GM23338 (cell line): ENCODE data around the gene ADGRV1. TPM values are rescaled to one million over a fixed set of nuclear protein-coding genes. Genes with fewer than 3 reads are reported as not detected.

Experiments used
- ATAC-seq: fragments of 200-7000 bp; cut with Tn5 transposase; 3 replicates; pipeline ENCODE4 v1.9.1; 2020
- DNase-seq: peaks from one replicate; pipeline ENCODE4 v3.0.0-alpha.2; 2015; ENCODE audit warnings: low spot score
- H2AFZ ChIP-seq: fragments of 200-600 bp; sonication (generic); 2 replicates; pipeline ENCODE4 v1.8.0; 2016; ENCODE audit warnings: antibody characterized with exemption, mild to moderate bottlenecking, moderate library complexity
- H3F3A ChIP-seq: fragments of 200-600 bp; sonication (generic); replicated peaks from 2 replicates; pipeline ENCODE4 v1.8.0; 2017; ENCODE audit warnings: antibody characterized with exemption, mixed run types, low read depth
- H3K27ac ChIP-seq: fragments of 200-600 bp; sonication (generic); 2 replicates; pipeline ENCODE4 v1.6.1; 2016; ENCODE audit warnings: low read depth
- H3K27me3 ChIP-seq: fragments of 200-600 bp; sonication (generic); 2 replicates; pipeline ENCODE4 v1.8.0; 2016; ENCODE audit warnings: mild to moderate bottlenecking, mixed run types, moderate library complexity; ENCODE audit not compliant: insufficient read depth
- H3K36me3 ChIP-seq: fragments of 200-600 bp; sonication (generic); 2 replicates; pipeline ENCODE4 v1.8.0; 2016; ENCODE audit warnings: mild to moderate bottlenecking; ENCODE audit not compliant: insufficient read depth
- H3K4me1 ChIP-seq: fragments of 200-600 bp; sonication (generic); 2 replicates; pipeline ENCODE4 v1.8.0; 2016; ENCODE audit warnings: mild to moderate bottlenecking, moderate library complexity; ENCODE audit not compliant: insufficient read depth
- H3K4me2 ChIP-seq: fragments of 200-600 bp; sonication (generic); 2 replicates; pipeline ENCODE4 v1.7.1; 2017; ENCODE audit warnings: mixed run types
- H3K4me3 ChIP-seq: fragments of 200-600 bp; sonication (generic); 2 replicates; pipeline ENCODE4 v1.6.1; 2016; ENCODE audit warnings: mixed run types
- H3K79me2 ChIP-seq: fragments of 200-600 bp; sonication (generic); replicated peaks from 2 replicates; pipeline ENCODE4 v1.8.0; 2017; ENCODE audit warnings: mild to moderate bottlenecking; ENCODE audit not compliant: insufficient read depth
- H3K9me2 ChIP-seq: fragments of 200-600 bp; sonication (generic); 2 replicates; pipeline ENCODE4 v1.8.0; 2017; ENCODE audit not compliant: insufficient read depth
- H4K20me1 ChIP-seq: fragments of 200-600 bp; sonication (generic); replicated peaks from 2 replicates; pipeline ENCODE4 v1.8.0; 2017; ENCODE audit warnings: mild to moderate bottlenecking; ENCODE audit not compliant: insufficient read depth
- H3K27ac Mint-ChIP-seq: 2 replicates; pipeline ENCODE4 v1.8.0; 2020; ENCODE audit warnings: inconsistent platforms, mild to moderate bottlenecking, moderate library complexity, mixed read lengths
- H3K27me3 Mint-ChIP-seq: 3 replicates; pipeline ENCODE4 v1.8.0; 2022; ENCODE audit warnings: low read depth, mild to moderate bottlenecking, moderate library complexity, mixed read lengths, inconsistent platforms; ENCODE audit not compliant: insufficient read depth, poor library complexity
- H3K36me3 Mint-ChIP-seq: 3 replicates; pipeline ENCODE4 v1.8.0; 2021; ENCODE audit warnings: low read depth, mild to moderate bottlenecking, inconsistent platforms, moderate library complexity, mixed read lengths
- H3K4me1 Mint-ChIP-seq: 3 replicates; pipeline ENCODE4 v1.8.0; 2020; ENCODE audit warnings: mild to moderate bottlenecking, inconsistent platforms, mixed read lengths
- H3K4me3 Mint-ChIP-seq: 3 replicates; pipeline ENCODE4 v1.8.0; 2021; ENCODE audit warnings: moderate library complexity, mild to moderate bottlenecking, inconsistent platforms, mixed read lengths
- H3K9me3 Mint-ChIP-seq: 3 replicates; pipeline ENCODE4 v1.8.0; 2020; ENCODE audit warnings: moderate library complexity, mild to moderate bottlenecking, inconsistent platforms, mixed read lengths
- CTCF ChIP-seq, 2 experiments: fragments of 200-600 bp in 1 of 2; sonication (generic) in 1 of 2; conservative IDR thresholded peaks; 2 replicates each; pipeline versions ENCODE4 v1.5.1 to v1.6.1; 2016 to 2017; ENCODE audit warnings: antibody characterized with exemption in 2 of 2, low read depth in 2 of 2, mild to moderate bottlenecking in 2 of 2, moderate library complexity in 1 of 2
- EZH2phosphoT487 ChIP-seq: fragments of 200-600 bp; sonication (generic); IDR thresholded peaks from one replicate; pipeline ENCODE4 v1.8.1; 2018; ENCODE audit warnings: antibody characterized with exemption; ENCODE audit not compliant: unreplicated experiment
- NANOG ChIP-seq: IDR thresholded peaks from 2 replicates; pipeline ENCODE4 v1.6.1; 2016; ENCODE audit warnings: antibody characterized with exemption, borderline replicate concordance
- ZNF114 ChIP-seq: fragments of 250-450 bp; sonication (Bioruptor Pico); IDR thresholded peaks from 2 replicates; pipeline ENCODE4 v1.5.0; 2020; ENCODE audit warnings: mild to moderate bottlenecking, moderate library complexity
- ZNF331 ChIP-seq: fragments of 250-450 bp; sonication (Bioruptor Pico); IDR thresholded peaks from 2 replicates; pipeline ENCODE4 v1.5.0; 2020; ENCODE audit warnings: low read depth, mild to moderate bottlenecking, moderate library complexity
- ZNF462 ChIP-seq: fragments of 250-450 bp; sonication (Bioruptor Pico); IDR thresholded peaks from 2 replicates; pipeline ENCODE4 v1.5.0; 2020; ENCODE audit warnings: mild to moderate bottlenecking, moderate library complexity
- polyA plus RNA-seq: library from polyadenylated mRNA; unstranded; fragments of >200 nt; fragmentation: Nextera tagmentation; extraction: Ambion mirVana; gene quantifications from 2 replicates; pipeline ENCODE4 v1.2.1, GENCODE V29; 2016
- total RNA-seq: library from RNA; depleted of rRNA; stranded (reverse); fragments of >200 nt; shearing (Covaris generic); gene quantifications from 2 replicates; pipeline ENCODE4 v1.2.3, GENCODE V29; 2014

The ADGRV1 gene
- total and polyA plus RNA-seq, 2 experiments from 2014 or later, result 46.1 to 149 TPM

- Histone ChIP-seq H4K20me1 (no peaks in the 10 kb centered on the region), H3F3A (no peaks in the 10 kb centered on the region), H3K4me2 (no peak overlapping the region), H3K36me3 (no peaks in the 10 kb centered on the region), H3K4me3 (no peak overlapping the region), H2AFZ (no peak overlapping the region), H3K27ac (no peak overlapping the region), H3K4me1 (peaks cover 12% of the 10 kb centered on the region), H3K9me2 (no peaks in the 10 kb centered on the region), H3K27me3 (no peaks in the 10 kb centered on the region), H3K79me2 (no peaks in the 10 kb centered on the region)
- H3K4me1 Mint-ChIP-seq, result peaks cover 5% of the 10 kb centered on the region; the same call in 2 of the 3 replicates
- TF ChIP-seq ZNF462 (no peak), EZH2phosphoT487 (no peak), NANOG (no peak), ZNF114 (CRISPR knock-in tag) (no peak), CTCF (conservative IDR thresholded peaks at IDR 0.05; ENCODE audit: low read depth in 2 of 2) (no peak), ZNF331 (CRISPR knock-in tag) (no peak)
- peaks cover 8% of the 10 kb centered on the region; the same call in 2 of the 3 replicates for H3K36me3 Mint-ChIP-seq
- no peaks in the 10 kb centered on the region for H3K9me3 Mint-ChIP-seq
- H3K27ac Mint-ChIP-seq, result no peak overlapping the region
- H3K4me3 Mint-ChIP-seq, result no peak overlapping the region
- DNase-seq (no peak), ATAC-seq (no peak)
- H3K27me3 Mint-ChIP-seq, result peaks cover 7% of the 10 kb centered on the region
Measured at GRCh38 chr5:90987726-90988125, 429.1 kb downstream of the ADGRV1 start.
